NCI-H2171 treated with DMSO at 0.1 percent for 48 hours (cell line): ENCODE data around the gene FBXO10.
"Not testable (repeated sequence)": the region's sequence is repeated elsewhere in the genome, so short reads cannot be mapped to it uniquely, and the experiment has no call there.

Source experiments
- DNase-seq: peaks from one replicate; lab custom pipeline; 2025; lab: John Stamatoyannopoulos, UW

Gene FBXO10

GRCh38 chr9:37512437-37512836 is 63.7 kb downstream of the FBXO10 start:
- DNase-seq = no peak

GRCh38 chr9:37511016-37512010 is 64.9 kb downstream of the FBXO10 start:
- no peak for DNase-seq

DNA sequence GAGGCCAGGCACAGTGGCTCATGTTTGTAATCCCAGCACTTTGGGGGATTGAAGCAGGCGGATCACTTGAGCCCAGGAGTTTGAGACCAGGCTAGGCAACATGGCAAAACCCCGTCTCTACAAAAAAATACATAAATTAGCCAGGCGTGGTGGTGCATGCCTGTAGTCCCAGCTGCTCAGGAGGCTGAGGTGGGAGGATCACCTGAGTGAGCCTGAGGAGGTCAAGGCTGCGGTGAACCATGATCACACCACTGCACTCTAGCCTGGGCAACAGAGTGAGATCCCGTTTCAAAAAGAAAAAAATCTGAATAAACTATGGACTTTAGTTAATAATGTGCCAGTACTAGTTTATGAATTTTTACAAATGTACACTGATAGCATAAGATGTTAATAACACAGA is 66.1 kb downstream of the FBXO10 start:
- not testable (repeated sequence) for DNase-seq

- DNase-seq = no peak
Measured at GRCh38 chr9:37509536-37509935, 66.6 kb downstream of the FBXO10 start.

DNA sequence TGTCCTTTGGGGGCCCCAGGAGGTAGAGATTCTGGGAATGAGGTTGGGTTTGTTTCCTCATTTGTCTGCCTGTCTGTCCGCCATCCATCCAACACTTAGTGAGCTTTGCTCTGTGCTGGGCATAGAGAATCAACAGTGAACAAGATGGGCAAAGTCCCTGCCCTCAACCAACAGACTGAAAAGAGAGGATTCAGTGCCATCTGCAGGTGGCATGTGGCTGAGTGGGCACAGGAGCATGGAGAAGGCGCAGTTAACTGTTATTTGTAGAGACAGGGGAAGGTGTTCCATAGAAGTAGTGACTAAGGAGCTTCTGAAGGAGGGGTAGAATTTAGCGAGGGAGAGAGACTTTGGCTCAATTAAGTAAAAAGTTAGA is 67.4 kb downstream of the FBXO10 start:
- DNase-seq = no peak

DNA sequence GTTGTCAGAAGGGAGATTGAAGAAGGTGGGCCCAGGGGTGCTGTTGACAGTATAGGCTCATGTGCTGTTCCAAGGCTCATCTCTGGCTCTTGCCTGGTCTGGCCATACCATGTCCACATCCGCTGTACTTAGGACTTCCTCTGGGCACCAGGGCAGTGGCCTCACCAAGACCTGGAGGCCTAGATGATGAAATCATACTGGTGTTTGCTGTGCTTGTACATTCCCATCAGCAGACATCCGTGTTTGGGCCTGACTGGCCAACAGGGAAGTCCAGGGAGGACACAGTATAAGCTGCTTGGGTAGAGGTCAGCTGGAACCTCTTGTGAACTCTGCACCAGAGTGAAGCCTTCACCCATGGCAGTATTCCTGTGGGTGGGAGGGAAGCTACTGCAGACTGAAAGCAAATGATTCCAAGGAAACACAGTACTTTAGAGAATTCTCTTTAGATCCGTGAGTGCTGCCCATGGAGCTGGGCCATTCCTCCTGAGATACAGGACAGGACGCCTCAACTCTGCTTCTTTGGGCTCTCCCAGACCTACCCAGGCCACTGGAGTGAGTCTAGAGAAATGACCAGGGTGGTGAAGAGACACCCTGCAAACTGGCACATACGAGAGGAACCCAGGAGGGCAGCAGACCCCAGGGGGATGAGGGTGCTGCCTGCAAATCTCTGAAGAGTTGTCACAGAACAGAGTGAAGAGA is 67.9 kb downstream of the FBXO10 start:
- DNase-seq = no peak

DNA sequence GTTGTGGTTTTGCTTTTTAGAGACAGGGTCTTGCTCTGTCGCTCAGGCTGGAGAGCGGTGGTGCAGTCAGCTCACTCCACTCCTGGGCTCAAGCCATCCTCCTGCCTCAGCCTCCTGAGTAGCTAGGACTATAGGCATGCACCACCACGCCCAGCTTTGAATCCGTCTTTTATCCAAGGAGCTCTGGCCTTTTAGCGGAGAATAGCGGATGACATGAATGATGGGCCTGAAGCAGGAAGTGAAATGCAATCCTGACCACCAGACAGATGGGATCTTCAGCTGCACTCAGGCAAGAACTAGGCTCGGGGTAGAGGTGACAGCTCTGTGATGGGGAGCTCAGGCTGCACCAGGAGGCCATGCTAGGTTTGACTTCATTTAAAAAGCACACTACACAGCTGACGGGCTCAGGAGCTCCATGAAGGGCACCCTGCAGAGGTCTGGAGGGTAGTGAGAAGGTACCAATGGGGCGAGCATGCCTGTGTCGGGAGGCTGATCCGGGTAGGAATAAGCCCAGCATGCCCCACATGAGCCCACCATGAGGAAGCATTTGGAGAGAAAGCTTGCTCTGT is 68.5 kb downstream of the FBXO10 start:
- no peak for DNase-seq

- DNase-seq = no peak
Measured at GRCh38 chr9:37504605-37505004, 71.6 kb downstream of the FBXO10 start.

- DNase-seq = no peak
Measured at GRCh38 chr9:37503736-37504135, 72.4 kb downstream of the FBXO10 start.

GRCh38 chr9:37501957-37502596 is 74.1 kb downstream of the FBXO10 start:
- DNase-seq = no peak

DNA sequence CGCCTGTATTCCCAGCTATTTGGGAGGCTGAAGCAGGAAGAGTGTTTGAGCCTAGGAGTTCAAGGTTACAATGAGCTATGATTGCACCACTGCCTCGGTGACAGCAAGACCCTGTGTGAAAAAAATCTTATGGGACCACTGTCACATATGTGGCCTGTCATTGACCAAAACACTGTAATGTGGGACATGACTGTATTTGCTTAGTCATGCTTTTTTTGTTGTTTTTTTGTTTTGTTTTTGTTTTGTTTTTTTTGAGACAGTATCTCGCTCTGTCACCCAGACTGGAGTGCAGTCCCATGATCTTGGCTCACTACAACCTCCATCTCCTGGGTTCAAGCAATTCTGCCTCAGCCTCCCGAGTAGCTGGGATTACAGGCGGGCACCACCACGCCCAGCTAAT is 76.9 kb downstream of the FBXO10 start:
- DNase-seq = no peak

DNA sequence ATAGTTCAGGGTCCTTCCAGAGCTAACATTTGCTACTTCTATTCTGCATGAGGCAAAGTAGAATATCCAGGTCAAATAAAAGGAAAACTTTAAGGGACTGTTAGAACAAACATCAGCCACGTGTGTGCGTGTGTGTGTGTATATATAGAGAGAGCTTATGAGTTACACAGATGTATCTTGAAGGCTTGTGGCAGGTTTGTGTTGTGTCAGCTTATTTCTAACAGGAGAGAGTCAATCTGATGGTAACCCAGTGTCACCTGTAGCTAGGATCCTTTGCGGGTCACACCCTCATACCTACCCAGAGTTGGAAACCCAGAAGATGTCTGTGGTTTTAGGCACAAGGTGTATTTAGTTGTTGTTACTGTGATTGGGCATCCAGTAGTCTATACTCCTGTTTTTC is 77.7 kb downstream of the FBXO10 start:
- no peak for DNase-seq

- no peak for DNase-seq
Measured at GRCh38 chr9:37497320-37497719, 78.9 kb downstream of the FBXO10 start.

- no peak for DNase-seq
Measured at GRCh38 chr9:37496020-37496419, 80.2 kb downstream of the FBXO10 start.

GRCh38 chr9:37495571-37495970 is 80.6 kb downstream of the FBXO10 start:
- DNase-seq = no peak

DNA sequence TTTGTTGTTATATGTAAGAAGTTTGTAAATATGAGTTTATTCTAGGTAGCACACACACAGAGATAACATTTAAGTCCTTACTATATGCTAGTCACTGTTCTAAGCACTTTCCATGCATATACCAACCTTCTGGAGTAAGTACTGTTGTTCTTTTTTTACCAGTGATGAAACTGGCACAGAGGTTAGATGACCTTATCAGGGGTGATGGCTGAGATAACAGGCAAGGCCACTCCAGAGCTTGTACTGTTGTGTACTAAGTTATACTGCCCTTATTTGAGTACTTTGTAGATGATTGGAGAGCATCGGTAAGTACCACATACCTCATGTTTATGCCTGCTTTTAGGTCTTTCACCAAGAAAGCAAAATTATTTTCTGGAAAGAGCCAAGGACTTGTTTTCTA is 84.2 kb downstream of the FBXO10 start:
- DNase-seq = no peak

- no peak for DNase-seq
Measured at GRCh38 chr9:37486616-37487548, 89.3 kb downstream of the FBXO10 start.

- DNase-seq = no peak
Measured at GRCh38 chr9:37486256-37486615, 89.9 kb downstream of the FBXO10 start.

DNA sequence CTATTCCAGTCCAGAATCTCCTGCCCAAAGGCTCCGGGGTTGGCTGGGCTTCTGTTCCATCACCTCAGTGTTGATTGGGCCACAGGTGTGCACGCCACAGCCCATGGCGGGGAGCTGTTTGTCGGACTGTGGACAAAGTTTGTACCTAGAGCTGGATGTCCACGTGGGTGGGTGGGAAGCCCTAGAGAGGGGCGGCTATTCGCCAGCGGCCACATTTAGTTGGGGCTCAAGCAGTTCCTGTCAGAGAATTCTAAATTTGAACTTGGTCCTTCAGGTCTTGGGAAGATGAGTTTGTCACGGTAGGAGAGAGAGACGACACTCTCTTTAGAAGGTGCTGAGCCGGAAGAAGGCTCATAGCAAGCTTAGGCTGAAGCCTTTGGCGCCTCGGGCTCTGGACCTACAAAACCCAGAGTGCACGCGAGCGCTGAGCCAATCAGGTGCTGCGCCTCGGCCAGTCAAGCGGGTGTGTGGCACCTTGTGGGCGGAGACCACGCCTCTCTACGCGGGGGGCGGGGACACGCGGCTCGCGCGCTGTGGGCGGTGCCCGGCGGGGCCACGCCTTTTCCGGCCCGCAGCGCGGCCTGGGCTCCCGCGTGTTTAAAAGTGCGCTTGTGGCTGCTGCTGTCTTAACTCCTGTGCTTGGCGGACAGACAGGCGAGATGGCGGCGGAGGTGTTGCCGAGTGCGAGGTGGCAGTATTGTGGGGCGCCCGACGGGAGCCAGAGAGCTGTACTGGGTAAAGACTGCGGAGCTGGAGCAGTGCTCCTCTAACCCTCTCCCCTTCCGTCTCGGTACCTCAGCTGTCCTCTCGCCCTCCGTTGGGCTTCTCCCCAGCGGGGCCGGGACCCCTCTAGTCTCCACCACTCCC is 90.6 kb downstream of the FBXO10 start, which contains the start of gene POLR1E:
Gene POLR1E (plus strand): TSS at position 560 of the 867 bp plus-strand sequence. CDS start 100 bp downstream, at position 660.
- DNase-seq = peak; percentile 80

- DNase-seq = no peak
Measured at GRCh38 chr9:37480759-37481158, 95.4 kb downstream of the FBXO10 start.
